Activated CD8-positive, alpha-beta memory T cell treated with anti-CD3 and anti-CD28 coated beads, Interleukin-2, amount 50 U/mL, for 1 hour (primary cell): ENCODE results near the gene CACNA1F.

Experiments
- DNase-seq: peaks from one replicate; pipeline ENCODE4 v3.0.0-alpha.2; 2020; ENCODE audit errors: extremely low read depth

CACNA1F gene

DNA sequence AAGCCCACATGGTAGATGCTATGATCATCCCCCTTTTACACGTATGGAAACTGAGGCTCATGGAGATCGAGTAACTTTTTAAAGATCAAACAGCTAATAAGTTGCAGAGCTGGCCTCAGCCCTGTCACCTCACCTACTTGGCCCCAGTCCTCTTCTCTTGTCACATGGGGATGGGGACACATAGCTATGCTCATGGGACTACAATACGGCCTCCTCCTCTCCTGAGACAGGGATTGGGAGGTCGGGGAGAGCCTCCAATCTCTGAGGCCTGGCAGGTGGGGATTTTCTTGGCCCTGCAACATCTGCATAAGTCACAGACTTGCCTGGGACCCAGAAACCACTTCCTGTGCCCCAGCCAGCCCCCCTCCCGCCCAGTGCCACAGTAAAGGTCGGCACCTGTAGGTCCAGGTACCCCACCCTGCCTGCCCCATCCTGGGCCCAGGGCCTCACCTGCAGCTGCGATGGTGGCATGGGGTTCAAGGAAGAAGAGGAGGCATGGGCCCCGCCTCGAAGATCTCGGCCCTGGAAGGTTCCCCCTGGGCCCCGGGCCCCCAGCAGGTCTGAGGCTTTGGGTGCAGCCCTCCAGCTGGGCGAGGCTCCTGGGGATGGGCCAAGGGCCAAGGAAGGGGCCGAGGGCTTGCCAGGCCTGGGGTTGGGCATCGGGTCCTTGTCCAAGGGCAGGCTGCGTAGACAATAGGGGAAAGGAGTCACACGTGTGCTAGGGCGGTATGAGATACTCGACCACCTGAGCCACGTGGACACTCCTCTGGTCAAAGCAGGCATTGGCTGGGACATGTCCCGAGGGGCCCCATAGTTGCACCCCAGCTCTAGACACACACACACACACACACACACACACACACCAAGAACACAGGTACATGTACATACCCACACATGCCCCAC lies 25.0 kb upstream of the CACNA1F start:
- DNase-seq: no peak

DNA sequence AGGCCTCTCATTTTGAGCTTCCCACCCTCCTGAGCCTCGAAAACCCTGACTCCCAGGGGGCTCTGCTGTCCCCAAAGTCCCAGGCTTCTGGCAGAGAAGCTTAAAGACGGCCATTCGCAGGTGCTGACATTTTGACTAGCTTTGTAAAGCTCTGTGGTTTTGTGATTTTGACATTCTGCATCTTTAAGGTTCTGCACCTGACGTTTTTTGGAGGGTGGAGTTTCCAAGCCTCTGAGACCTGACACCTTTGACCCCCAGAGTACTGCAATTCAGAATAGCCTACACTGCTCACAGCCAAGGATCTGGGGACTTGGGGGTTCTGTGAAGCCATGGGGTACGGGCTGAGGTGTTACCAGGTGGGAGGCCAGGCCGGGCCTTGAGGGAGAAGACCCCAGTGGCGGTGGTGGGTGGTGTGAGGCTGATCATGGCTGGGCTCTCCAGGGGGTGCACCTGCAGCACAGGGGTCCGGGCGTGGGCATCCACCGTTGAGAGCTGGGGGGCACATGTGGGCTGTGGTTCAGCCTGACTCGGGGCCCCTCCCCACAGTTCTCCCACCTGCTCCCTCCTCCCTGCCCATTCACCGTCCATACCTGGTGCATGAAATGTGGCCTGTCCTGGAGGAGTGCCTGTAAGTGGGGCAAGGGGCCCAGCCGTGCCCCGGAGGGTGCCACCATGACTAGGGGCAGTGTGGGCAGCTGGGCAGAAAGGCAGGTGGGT lies 24.1 kb upstream of the CACNA1F start:
- DNase-seq: no peak

DNA sequence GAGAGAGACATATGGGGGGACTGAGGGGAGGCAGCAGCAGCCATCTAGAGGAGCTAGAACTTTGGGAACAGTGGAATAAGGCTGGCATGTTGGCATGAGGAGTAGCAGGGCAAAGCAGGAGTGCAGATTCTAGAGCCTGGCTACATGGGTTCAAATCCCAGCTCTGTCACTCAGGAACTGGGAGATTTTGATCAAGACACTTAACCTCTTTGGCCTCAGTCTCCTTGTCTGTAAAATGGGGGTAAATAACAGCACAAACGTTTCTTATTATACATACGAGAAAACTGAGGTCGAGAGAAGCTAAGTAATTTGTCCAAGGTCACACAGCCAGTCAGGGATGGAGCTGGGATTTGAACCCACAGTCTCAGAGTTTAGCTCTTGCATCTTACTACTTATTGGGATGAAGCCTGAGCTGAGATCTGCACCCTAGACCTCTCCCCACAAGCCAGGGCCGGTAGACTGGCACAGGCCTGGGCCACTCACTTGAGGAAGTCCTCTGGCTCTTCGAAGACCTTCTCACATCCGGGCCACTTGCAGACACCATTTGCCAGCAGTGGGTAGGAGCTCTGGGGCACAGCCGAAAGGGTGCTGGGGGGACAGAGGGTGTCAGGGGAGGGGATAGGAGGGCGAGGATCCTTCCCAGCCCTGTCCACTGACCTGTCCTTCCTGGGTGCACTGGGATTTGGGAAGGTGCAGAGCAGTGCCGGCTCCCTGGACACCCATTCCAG lies 23.3 kb upstream of the CACNA1F start:
- DNase-seq: no peak

DNA sequence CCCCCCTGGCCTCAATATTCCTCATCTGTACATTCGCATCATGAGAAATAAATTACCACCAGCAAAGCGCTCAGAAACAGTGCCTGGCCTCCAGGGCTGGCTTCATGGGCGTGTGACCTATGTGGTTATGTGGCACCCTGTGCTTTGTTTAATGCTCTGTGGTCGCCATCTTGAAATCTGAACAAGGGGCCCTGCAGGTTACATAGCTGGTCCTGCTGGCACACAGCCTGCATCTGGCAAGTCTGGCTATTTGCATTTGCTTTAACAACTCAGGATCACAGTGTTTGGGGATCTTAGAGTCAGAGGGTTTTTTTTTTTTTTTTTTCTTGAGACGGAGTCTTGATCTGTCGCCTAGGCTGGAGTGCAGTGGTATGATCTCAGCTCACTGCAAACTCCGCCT lies 21.5 kb upstream of the CACNA1F start:
- no peak for DNase-seq

DNA sequence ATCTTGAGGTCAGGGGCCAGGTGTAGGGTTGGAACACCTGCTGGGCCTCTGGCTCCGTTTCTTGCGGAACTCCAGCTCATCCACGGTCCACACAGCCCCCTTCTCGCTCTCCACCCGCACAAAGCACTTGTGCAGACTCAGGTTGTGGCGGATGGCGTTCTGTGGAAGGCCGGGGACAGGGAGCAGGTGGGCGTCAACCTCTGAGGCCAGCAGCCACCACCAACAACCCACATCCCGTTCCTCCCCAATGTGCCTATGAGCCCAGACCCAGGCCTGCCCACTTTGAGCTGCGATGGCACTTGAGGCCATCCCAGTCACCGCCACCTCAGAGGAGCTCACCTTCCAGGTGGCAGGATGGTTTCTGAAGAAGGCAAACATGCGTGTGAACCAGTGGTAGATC lies 18.2 kb upstream of the CACNA1F start:
- DNase-seq: no peak

DNA sequence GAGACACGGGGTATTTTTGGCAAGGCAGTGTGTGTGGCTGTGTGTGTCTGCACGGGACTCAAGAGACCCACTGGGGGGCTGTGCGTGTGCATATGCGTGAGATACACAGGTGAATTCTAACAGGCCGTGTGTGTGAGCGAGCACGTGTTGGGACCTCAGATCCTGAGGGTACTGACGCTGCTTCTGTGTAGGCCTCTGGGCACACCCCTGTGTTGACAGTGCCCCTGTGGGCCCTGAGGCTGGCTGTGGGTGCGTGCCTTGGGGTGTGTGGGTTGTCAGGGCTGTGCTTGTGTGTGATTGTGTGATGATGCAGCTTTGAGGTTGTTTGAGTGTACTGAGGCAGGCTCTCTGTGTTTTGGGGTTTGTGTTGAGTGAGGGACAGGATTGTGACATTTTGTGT lies 17.4 kb upstream of the CACNA1F start:
- no peak for DNase-seq

DNA sequence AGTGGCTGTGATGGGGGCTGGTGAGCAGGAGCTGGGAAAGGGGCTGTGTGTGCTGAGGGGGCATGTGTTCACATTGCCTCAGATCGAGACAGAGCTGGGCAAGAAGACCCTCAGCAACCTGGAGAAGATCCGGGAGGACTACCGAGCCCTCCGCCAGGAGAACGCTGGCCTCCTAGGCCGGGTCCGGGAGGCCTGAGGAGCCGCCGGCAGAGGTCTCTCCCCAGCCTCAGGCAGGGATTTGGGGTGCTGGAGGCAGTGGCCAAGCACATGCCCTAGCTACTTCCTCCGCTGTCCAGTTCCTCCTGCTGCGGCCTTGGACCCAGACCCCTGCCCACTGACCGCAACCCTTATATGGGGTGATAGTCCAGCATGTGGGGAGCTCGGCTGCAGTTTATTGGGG lies 16.9 kb upstream of the CACNA1F start:
- no peak for DNase-seq

DNA sequence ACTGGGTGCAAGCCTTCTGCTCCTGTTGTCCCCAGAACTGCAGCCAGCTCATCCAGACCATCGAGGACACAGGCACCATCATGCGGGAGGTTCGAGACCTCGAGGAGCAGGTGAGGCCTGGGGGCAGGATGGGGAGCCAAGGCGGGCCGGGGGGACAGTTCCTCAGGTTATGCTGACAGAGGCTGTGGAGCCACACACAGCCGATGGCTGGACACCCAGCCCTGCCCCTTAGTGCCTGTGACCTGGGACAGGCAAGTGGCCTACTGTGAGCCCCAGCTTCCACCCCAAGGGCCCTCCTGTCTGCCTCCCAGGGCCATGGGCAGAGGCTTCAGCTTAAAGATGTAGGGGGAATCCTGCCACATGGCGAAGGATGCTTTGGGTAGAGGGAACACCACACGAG lies 16.5 kb upstream of the CACNA1F start:
- no peak for DNase-seq

DNA sequence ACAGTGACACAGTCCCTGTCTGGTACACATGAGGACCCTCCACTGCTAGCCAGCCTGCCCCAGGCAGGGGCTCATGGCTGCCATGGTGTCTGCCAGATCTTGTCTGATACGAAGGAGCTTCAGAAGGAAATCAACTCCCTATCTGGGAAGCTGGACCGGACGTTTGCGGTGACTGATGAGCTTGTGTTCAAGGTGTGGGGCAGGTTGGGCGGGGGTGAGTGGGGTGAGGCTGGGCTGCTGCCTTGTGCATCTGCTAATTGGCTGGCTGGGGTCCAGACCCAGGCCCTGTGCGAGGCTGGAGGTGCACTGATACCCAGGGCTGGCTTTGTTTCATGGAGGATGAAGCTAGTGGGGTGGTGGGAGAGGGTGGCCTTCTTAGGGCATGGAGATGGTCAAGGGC lies 15.9 kb upstream of the CACNA1F start:
- no peak for DNase-seq

DNA sequence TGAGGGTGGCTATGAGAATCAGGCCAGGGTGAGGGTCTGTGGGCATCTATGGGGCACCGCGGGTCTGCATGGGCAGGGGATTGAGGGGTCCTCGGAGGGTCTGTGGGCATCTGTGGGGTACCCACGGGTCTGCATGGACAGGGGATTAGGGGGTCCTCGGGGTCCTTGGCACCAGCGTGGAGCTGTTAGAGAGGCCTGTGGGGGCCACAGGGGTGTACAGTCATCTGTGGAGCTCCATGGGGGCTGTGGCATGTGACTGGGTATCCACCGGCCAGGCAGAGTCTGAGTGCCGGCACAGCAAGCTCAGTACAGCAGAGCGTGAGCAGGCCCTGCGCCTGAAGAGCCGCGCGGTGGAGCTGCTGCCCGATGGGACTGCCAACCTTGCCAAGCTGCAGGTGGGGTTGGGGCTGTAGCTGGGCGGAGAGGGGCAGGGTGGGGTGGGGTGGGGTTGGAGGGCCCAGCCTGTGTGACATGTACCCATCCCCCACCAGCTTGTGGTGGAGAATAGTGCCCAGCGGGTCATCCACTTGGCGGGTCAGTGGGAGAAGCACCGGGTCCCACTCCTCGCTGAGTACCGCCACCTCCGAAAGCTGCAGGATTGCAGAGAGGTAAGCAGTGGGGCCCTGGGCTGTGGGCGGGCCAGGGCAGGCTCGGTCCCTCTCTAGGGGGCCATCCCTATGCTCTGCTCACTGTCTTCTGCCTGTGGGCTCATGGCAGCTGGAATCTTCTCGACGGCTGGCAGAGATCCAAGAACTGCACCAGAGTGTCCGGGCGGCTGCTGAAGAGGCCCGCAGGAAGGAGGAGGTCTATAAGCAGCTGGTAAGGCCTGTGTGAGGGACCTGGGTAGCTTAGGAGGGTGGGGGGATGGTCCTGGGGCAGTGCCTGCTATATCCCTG lies 15.0 kb upstream of the CACNA1F start:
- no peak for DNase-seq

DNA sequence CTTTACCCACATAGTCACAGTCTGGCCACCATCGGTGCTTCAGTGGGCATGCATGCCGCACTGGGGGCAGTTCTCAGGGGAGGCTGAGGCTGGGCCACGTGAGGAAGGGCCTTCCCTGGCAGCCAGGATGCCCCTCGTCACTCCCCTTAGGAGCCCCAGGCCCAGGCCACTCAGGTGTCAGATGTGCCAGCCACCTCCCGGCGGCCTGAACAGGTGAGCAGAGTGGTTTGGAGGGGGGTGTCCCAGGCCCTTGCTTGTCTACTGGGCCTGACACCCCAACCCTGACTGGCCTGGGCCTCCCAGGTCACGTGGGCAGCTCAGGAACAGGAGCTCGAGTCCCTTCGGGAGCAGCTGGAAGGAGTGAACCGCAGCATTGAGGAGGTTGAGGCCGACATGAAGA lies 14.2 kb upstream of the CACNA1F start:
- no peak for DNase-seq

DNA sequence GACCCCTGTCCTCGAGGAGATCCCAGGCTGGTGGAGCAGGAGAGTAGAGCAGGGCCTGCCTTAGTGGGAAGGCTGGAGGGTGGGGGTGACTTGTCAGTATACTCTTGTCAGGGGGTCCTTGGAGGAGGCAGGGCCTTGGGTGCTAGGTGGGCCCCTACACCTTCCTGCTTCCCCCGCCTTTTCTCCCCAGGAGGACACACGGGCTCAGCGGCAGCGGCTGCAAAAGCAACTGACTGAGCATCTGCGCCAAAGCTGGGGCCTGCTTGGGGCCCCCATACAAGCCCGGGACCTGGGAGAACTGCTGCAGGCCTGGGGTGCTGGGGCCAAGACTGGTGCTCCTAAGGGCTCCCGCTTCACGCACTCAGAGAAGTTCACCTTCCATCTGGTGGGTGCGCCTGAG lies 13.4 kb upstream of the CACNA1F start:
- no peak for DNase-seq

DNA sequence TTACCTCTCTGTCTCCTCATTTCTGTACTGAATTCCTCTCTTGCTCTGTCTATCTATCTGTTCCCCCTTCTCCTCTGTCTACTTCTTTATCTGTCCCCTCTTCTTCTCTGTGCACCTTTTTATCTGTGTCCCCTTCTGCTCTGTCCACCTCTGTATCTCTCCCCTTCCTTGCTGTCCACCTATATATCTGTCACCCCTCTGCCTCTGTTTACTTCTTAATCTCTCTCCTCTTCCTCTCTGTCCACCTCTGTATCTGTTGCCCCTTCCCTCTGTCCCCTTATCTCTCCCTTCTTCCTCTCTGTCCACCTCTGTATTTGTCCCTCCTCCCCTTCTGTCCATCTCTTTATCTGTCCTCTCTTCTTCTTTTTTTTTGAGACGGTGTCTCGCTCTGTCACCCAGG lies 11.1 kb upstream of the CACNA1F start:
- no peak for DNase-seq

DNA sequence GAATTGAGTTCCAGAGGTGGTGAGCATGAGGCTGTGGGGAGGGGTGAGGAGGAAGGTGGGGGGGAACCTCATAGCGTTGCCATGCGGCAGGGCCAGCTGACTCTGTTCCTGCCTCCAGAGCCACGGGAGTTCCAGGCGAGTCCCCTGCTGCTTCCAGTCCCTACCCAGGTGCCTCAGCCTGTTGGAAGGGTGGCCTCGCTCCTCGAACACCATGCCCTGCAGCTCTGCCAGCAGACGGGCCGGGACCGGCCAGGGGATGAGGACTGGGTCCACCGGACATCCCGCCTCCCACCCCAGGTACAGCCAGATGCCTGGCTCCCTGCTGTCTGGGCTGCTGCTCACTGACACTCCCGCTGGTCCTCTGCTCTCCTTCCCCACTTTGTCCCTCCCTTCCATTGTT lies 10.0 kb upstream of the CACNA1F start:
- no peak for DNase-seq

DNA sequence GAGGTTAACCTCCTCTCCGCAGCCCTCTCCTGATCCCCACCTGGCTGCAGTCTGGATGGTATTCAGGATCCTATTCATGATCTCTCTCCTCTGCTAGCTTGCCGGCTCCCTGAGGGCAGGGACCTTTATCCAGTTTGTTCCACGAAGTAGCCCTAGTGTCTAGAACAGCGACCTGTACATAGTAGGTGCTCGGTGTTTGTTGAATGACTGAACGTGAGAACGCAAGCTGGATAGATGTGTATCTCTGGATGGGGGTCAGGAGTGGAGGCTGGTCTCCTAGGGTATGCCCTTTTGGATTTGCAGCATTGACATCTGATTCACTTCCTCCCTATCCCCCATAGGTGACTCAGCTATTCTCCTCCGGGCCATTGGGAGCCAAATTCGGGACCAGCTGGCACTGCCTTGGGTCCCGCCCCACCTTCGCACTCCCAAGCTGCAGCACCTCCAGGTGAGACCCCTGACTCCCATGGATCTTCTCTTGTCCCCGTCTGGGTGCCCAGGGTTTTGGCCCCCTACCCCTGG lies 9.5 kb upstream of the CACNA1F start:
- DNase-seq: no peak

DNA sequence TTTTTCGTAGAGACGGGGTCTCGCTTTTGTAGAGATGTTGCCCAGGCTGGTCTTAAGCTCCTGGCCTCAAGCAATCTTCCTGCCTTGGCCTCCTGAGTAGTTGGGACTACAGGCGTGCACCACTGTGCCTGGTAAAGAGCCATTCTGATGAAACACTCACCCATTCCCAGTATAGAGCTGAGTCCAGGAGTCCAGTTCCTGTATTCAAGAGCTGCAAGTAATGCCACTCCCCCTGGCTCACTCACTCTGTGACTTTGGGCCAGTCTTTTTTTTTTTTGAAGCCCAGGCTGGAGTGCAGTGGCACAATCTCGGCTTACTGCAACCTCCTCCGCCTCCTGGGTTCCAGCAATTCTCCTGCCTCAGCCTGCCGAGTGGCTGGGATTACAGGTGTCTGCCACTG lies 5.6 kb upstream of the CACNA1F start:
- DNase-seq: no peak

DNA sequence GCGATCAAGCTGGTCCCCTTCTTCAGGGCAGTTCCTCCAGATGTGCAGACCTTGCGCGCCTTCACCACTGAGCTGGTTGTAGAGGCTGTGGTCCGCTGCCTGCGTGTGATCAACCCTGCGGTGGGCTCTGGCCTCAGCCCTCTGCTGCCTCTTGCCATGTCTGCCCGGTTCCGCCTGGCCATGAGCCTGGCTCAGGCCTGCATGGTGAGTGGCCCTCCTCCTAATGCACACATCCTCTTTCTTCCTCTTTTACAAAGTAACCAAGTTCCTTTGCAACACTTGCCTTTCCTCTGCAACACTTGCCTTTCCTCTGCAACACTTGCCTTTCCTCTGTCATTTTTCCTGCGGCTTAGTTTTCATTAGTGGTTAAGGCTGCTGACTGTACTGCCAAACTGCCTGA lies 3.9 kb upstream of the CACNA1F start:
- DNase-seq: no peak

DNA sequence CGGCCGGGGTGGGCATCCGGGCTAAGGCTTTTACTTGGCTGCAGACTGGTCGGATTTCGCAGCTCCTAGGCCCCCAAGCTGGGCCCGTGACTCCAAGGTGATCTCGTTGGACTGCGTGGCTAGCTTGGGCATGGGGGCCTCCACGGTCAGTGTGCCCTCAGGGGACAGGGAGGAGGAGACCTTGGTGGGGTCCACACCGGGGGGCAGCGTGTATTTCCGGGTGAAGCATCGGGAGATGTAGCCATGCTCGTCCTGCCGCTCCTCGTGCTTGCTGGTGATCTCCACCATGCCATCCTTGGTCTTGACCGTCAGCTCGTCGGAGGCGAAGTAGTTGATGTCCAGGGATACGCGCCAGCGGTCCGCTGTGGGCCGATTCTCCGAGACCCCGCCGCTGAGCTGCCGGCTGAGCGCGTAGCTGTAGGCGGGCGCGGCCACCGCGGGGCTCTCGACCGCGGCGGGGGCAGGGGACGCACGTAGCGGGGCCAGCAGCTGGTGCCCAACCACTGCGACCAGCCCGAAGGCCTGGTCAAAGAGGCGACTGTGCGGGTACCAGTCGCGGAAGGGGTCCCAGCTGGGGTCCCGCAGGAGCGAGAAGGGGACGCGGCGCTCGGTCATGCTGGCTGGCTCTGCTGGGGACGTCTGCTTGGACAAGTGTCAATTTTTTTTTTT lies 881 bp upstream of the CACNA1F start:
- no peak for DNase-seq

DNA sequence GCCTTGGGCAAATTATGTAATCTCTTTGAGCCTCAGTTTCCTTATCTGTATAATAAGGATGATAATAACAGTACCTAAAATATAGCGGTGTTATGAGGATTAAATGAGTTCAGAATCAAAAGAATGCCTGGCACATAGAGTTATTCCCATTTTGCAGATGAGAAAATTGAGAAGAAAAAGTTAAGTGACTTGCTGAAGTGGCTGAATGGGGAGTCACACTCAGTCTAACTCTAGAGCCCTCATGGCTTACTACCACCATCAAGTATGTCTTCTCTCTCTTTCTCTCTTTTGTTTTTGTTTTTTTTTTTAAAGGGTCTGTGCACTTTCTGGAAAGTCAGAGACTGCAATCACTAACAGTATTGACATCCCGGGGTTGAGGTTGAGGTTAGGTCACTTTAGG lies 615 bp downstream of the CACNA1F start:
- no peak for DNase-seq

DNA sequence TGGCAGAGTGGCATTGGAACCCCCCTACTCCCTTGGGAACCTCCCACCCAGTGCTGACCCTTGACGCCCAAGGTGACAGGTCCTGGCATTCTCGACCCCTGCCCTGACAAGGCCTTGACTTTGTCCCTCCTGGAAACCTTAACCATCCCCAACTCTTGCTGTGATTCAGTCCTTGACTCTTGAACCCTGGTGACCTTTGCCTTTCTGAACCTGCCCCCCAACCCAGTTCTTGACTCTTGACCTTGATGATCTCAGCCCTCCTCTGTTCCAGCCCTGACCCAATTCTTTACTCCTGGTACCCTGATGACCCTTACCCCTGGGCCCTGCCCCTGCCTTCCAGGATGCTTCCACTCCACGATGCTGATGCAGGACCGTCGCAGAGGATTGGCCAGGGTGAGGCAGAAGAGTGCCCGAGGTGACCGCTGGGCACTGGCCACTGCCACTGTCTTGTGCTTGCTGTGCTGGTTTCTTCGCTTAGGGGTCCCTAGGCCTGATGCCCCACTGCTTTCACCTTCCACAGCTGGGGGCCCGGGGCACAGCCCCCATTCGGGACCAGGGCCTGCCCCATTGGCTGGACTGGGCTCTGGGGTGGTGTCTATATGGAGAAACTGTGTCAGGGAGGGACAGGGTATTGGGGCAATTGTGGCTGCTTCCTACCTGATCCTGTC lies 1.7 kb downstream of the CACNA1F start:
- DNase-seq: no peak
